WERI-Rb-1 (cell line): ENCODE measurements around the gene STK32A.

Experiments
- DNase-seq: peaks from one replicate; pipeline ENCODE4 v3.0.0-alpha.2; 2020
- H3K27ac ChIP-seq: fragments of 250-450 bp; sonication (Bioruptor Pico); 2 replicates; pipeline ENCODE4 v1.5.1; 2020; ENCODE audit warnings: mild to moderate bottlenecking, moderate library complexity
- H3K27me3 ChIP-seq: fragments of 250-450 bp; sonication (Bioruptor Pico); 2 replicates; pipeline ENCODE4 v1.5.1; 2021; ENCODE audit warnings: mild to moderate bottlenecking, low read depth, moderate library complexity; ENCODE audit not compliant: insufficient read depth, severe bottlenecking
- H3K36me3 ChIP-seq: fragments of 250-450 bp; sonication (Bioruptor Pico); 2 replicates; pipeline ENCODE4 v1.5.1; 2020; ENCODE audit warnings: mild to moderate bottlenecking, moderate library complexity
- H3K4me3 ChIP-seq: 2 replicates; pipeline ENCODE4 v1.5.1; 2011; ENCODE audit warnings: low read depth, mild to moderate bottlenecking, control low read depth, low read length
- H3K9me3 ChIP-seq: fragments of 250-450 bp; sonication (Bioruptor Pico); 2 replicates; pipeline ENCODE4 v1.5.1; 2021; ENCODE audit warnings: mild to moderate bottlenecking, moderate library complexity; ENCODE audit not compliant: severe bottlenecking
- CTCF ChIP-seq: IDR thresholded peaks from 2 replicates; pipeline ENCODE4 v1.5.1; 2011; ENCODE audit warnings: low read depth, mild to moderate bottlenecking, control low read depth, inconsistent platforms, low read length

Gene STK32A

GRCh38 chr5:147412561-147412960 lies 177.7 kb downstream of the STK32A start:
- Histone ChIP-seq H3K27me3 (no peaks in the 10 kb centered on the region), H3K36me3 (peaks cover 100% of the 10 kb centered on the region), H3K27ac (no peak overlapping the region), H3K9me3 (no peaks in the 10 kb centered on the region), H3K4me3 (no peak overlapping the region)
- DNase-seq = no peak
- no peak for TF ChIP-seq CTCF

GRCh38 chr5:147413266-147413665 lies 178.4 kb downstream of the STK32A start:
- Histone ChIP-seq H3K36me3 (peaks cover 100% of the 10 kb centered on the region), H3K27me3 (no peaks in the 10 kb centered on the region), H3K4me3 (no peak overlapping the region), H3K9me3 (no peaks in the 10 kb centered on the region), H3K27ac (no peak overlapping the region)
- TF ChIP-seq CTCF = no peak
- DNase-seq = no peak

- H3K27ac ChIP-seq = no peak overlapping the region
- no peak for DNase-seq
- no peaks in the 10 kb centered on the region for H3K27me3 ChIP-seq
- no peaks in the 10 kb centered on the region for H3K9me3 ChIP-seq
- no peak overlapping the region for H3K4me3 ChIP-seq
- peaks cover 99% of the 10 kb centered on the region for H3K36me3 ChIP-seq
- no peak for TF ChIP-seq CTCF
Observed at GRCh38 chr5:147415651-147416050, 180.8 kb downstream of the STK32A start.

- Histone ChIP-seq H3K36me3 (peaks cover 91% of the 10 kb centered on the region), H3K27ac (no peak overlapping the region), H3K27me3 (no peaks in the 10 kb centered on the region), H3K9me3 (no peaks in the 10 kb centered on the region), H3K4me3 (no peak overlapping the region)
- DNase-seq = no peak
- no peak for TF ChIP-seq CTCF
Observed at GRCh38 chr5:147417135-147417813, 182.4 kb downstream of the STK32A start.

GRCh38 chr5:147418613-147419012 lies 183.8 kb downstream of the STK32A start:
- no peaks in the 10 kb centered on the region for H3K27me3 ChIP-seq
- no peak overlapping the region for H3K27ac ChIP-seq
- no peak for DNase-seq
- TF ChIP-seq CTCF = no peak
- H3K36me3 ChIP-seq = peaks cover 90% of the 10 kb centered on the region
- no peaks in the 10 kb centered on the region for H3K9me3 ChIP-seq
- H3K4me3 ChIP-seq = no peak overlapping the region
